ENCODE measurements around the gene RRP1B. TPM values are rescaled to one million over a fixed set of nuclear protein-coding genes. Genes with fewer than 3 reads are reported as not detected.

Gene RRP1B
- polyA plus RNA-seq, 2 of the 4 experiments (the other 2 are of a cell fraction) = 32.5 TPM

GRCh38 chr21:43703035-43703880 is 43.9 kb downstream of the RRP1B start:
- peak overlapping the region in 1 of 2 experiments; percentile 61; a peak in 3 of 6 replicates for H3K27ac ChIP-seq
- TF ChIP-seq JUN (IDR thresholded peaks at IDR 0.05) (no peak), MAZ (IDR thresholded peaks at IDR 0.05; ENCODE audit: borderline replicate concordance, low read depth, low read length) (no peak), BHLHE40 (IDR thresholded peaks at IDR 0.05; ENCODE audit: low read depth, low read length) (no peak), HEYL (CRISPR knock-in tag; IDR thresholded peaks at IDR 0.05) (no peak), GATA3 (IDR thresholded peaks at IDR 0.05; ENCODE audit: borderline replicate concordance) (no peak), EHMT2 (IDR thresholded peaks at IDR 0.05; ENCODE audit: low read depth) (no peak), ELK1 (IDR thresholded peaks at IDR 0.05; ENCODE audit: low read depth, low read length) (no peak), HOXB13 (CRISPR knock-in tag; IDR thresholded peaks at IDR 0.05; ENCODE audit: low read depth) (no peak), SREBF2 (IDR thresholded peaks at IDR 0.05) (no peak), RNF2 (IDR thresholded peaks at IDR 0.05; ENCODE audit: borderline replicate concordance, low read depth) (no peak), KDM1A (IDR thresholded peaks at IDR 0.05; ENCODE audit: low read depth) (no peak), BCL3 (IDR thresholded peaks at IDR 0.05) (no peak), REST (IDR thresholded peaks at IDR 0.05) (no peak)
- no peak overlapping the region for H3K4me3 ChIP-seq
- FAIRE-seq = no peak
- H3K4me2 ChIP-seq = no peak overlapping the region
- DNase-seq (ENCODE audit: low read depth in 1 of 2, low spot score in 1 of 2) = no peak
- peaks cover 4% of the 10 kb centered on the region; the same call in 2 of the 3 replicates for H3K4me1 ChIP-seq
- CTCF ChIA-PET = interaction anchor here (0.6 to 1.0 kb wide), 2 partner anchors 10 to 733 kb away, joined by 3 read pairs; no protein-coding TSS in a partner anchor
- POLR2A ChIA-PET = no interaction called here
- no peaks in the 10 kb centered on the region for H3K9me3 ChIP-seq
- WGBS (ENCODE audit: missing lambda C conversion rate) = 84% methylated on average over 27 of the region's 29 CpGs
- ATAC-seq = peak in 1 of 2 experiments; percentile 23; a peak in 2 of 6 replicates

GRCh38 chr21:43707462-43707861 is 48.1 kb downstream of the RRP1B start:
- CTCF ChIA-PET = interaction anchor here (0.7 kb wide), 1 partner anchor 21 kb away, joined by 3 read pairs; no protein-coding TSS in a partner anchor
- peaks cover 16% of the 10 kb centered on the region for H3K4me1 ChIP-seq
- POLR2A ChIA-PET = no interaction called here

GRCh38 chr21:43708745-43709381 is 49.5 kb downstream of the RRP1B start:
- POLR2A ChIA-PET = no interaction called here
- no peaks in the 10 kb centered on the region for H3K9me3 ChIP-seq
- no peak overlapping the region for H3K4me3 ChIP-seq
- H3K4me2 ChIP-seq = no peak overlapping the region
- 79% methylated on average over 5 of the region's 13 CpGs for WGBS (ENCODE audit: missing lambda C conversion rate)
- peaks cover 28% of the 10 kb centered on the region for H3K4me1 ChIP-seq
- DNase-seq (ENCODE audit: low read depth in 1 of 2, low spot score in 1 of 2) (no peak), ATAC-seq (no peak), FAIRE-seq (no peak)
- peak overlapping the region in 1 of 2 experiments; percentile 80; a peak in 3 of 6 replicates for H3K27ac ChIP-seq
- CTCF ChIA-PET = no interaction called here
- TF ChIP-seq RARB (CRISPR knock-in tag; IDR thresholded peaks at IDR 0.05) = no peak
- no peak for TF ChIP-seq ZFP36 (IDR thresholded peaks at IDR 0.05; ENCODE audit: borderline replicate concordance, partially characterized antibody)
- TF ChIP-seq USF2 (IDR thresholded peaks at IDR 0.05) = no peak
- TF ChIP-seq EP300 (IDR thresholded peaks at IDR 0.05) = no peak
- no peak for TF ChIP-seq SREBF2 (IDR thresholded peaks at IDR 0.05)
- no peak for TF ChIP-seq JUNB (IDR thresholded peaks at IDR 0.05)
- no peak for TF ChIP-seq FOXS1 (CRISPR knock-in tag; IDR thresholded peaks at IDR 0.05)
- no peak for TF ChIP-seq CHD2 (IDR thresholded peaks at IDR 0.05; ENCODE audit: low read length, partially characterized antibody)
- TF ChIP-seq EHMT2 (IDR thresholded peaks at IDR 0.05; ENCODE audit: low read depth) = no peak
- TF ChIP-seq ZC3H11A (IDR thresholded peaks at IDR 0.05) = no peak
- no peak for TF ChIP-seq RCOR1 (IDR thresholded peaks at IDR 0.05; ENCODE audit: low read depth, low read length)
- TF ChIP-seq CEBPB (IDR thresholded peaks at IDR 0.05) = no peak
- no peak for TF ChIP-seq PBX3 (IDR thresholded peaks at IDR 0.05)

More at GRCh38 chr21:43707462-43707861, 48.1 kb downstream of the RRP1B start:
- FAIRE-seq (no peak), DNase-seq (ENCODE audit: low read depth in 1 of 2, low spot score in 1 of 2) (no peak), ATAC-seq (no peak)
- Histone ChIP-seq H3K27ac (peak overlapping the region; percentile 36 to 80; a peak in 4 of 6 replicates), H3K9me3 (no peaks in the 10 kb centered on the region), H3K4me3 (no peak overlapping the region), H3K4me2 (no peak overlapping the region)
- TF ChIP-seq CEBPB (IDR thresholded peaks at IDR 0.05) (no peak), JUNB (IDR thresholded peaks at IDR 0.05) (no peak)
- 92% methylated on average over 9 of the region's 9 CpGs for WGBS (ENCODE audit: missing lambda C conversion rate)
